Measurements from ENCODE around the gene AMDHD2.

Gene AMDHD2

GRCh38 chr16:2487517-2487842, 32.7 kb upstream of the AMDHD2 start:
- TF ChIP-seq EGR1 (IDR thresholded peaks at IDR 0.05) = no peak
- no peak for TF ChIP-seq CEBPB (IDR thresholded peaks at IDR 0.05)
- TF ChIP-seq USF1 (IDR thresholded peaks at IDR 0.05) = no peak
- no peak for TF ChIP-seq NFIC (IDR thresholded peaks at IDR 0.05)
- no peak for TF ChIP-seq TEAD4 (IDR thresholded peaks at IDR 0.05)
- no peak for TF ChIP-seq REST (IDR thresholded peaks at IDR 0.05; ENCODE audit: low read depth)
- TF ChIP-seq RAD21 (IDR thresholded peaks at IDR 0.05; ENCODE audit: low read depth) = no peak
- no peak for TF ChIP-seq TAF1 (IDR thresholded peaks at IDR 0.05; ENCODE audit: low read depth)
- TF ChIP-seq CREB1 (IDR thresholded peaks at IDR 0.05; ENCODE audit: low read depth) = no peak
- TF ChIP-seq YY1 (IDR thresholded peaks at IDR 0.05; ENCODE audit: low read depth) = no peak
- no peak for TF ChIP-seq FOXM1 (IDR thresholded peaks at IDR 0.05; ENCODE audit: borderline replicate concordance, low read depth)
- TF ChIP-seq MAX (IDR thresholded peaks at IDR 0.05) = no peak
- TF ChIP-seq TCF12 (IDR thresholded peaks at IDR 0.05; ENCODE audit: low read depth) = no peak
- no peak for TF ChIP-seq EP300 (IDR thresholded peaks at IDR 0.05; ENCODE audit: borderline replicate concordance)

GRCh38 chr16:2487903-2488531, 32.2 kb upstream of the AMDHD2 start:
- TF ChIP-seq TAF1 (IDR thresholded peaks at IDR 0.05; ENCODE audit: low read depth) (no peak), USF1 (IDR thresholded peaks at IDR 0.05) (no peak), EGR1 (IDR thresholded peaks at IDR 0.05) (no peak), NFIC (IDR thresholded peaks at IDR 0.05) (no peak), CREB1 (IDR thresholded peaks at IDR 0.05; ENCODE audit: low read depth) (no peak), MAX (IDR thresholded peaks at IDR 0.05) (no peak), RAD21 (IDR thresholded peaks at IDR 0.05; ENCODE audit: low read depth) (no peak), REST (IDR thresholded peaks at IDR 0.05; ENCODE audit: low read depth) (no peak), TEAD4 (IDR thresholded peaks at IDR 0.05) (no peak), YY1 (IDR thresholded peaks at IDR 0.05; ENCODE audit: low read depth) (no peak), EP300 (IDR thresholded peaks at IDR 0.05; ENCODE audit: borderline replicate concordance) (no peak), FOXM1 (IDR thresholded peaks at IDR 0.05; ENCODE audit: borderline replicate concordance, low read depth) (no peak), TCF12 (IDR thresholded peaks at IDR 0.05; ENCODE audit: low read depth) (no peak), CEBPB (IDR thresholded peaks at IDR 0.05) (no peak), ZBTB7A (IDR thresholded peaks at IDR 0.05; ENCODE audit: low read depth) (no peak)

DNA sequence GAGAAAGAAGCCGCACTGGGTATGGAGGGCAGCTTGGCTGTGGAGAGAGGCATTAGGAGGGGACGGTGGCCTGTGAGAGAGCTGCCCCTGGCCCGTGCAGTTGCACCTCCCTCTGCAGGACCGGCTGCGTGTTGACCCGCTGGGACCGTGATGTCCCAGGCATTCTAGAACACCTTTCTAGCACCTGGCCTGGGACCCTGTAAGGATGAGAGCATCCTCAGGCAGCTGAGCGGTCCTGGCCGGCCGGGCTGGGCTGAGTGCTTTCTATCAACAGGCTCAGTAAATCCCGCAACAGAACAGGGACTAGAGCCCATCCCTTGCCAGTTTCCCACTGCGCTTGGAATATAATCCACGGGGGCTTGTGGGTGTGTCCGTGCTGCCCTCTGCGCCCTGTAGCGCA, 30.6 kb upstream of the AMDHD2 start:
- TF ChIP-seq TCF12 (IDR thresholded peaks at IDR 0.05; ENCODE audit: low read depth) (no peak), TAF1 (IDR thresholded peaks at IDR 0.05; ENCODE audit: low read depth) (no peak), EGR1 (IDR thresholded peaks at IDR 0.05) (no peak), EP300 (IDR thresholded peaks at IDR 0.05; ENCODE audit: borderline replicate concordance) (no peak)

GRCh38 chr16:2490190-2491105, 29.7 kb upstream of the AMDHD2 start:
- TF ChIP-seq USF1 (IDR thresholded peaks at IDR 0.05) (no peak), FOXM1 (IDR thresholded peaks at IDR 0.05; ENCODE audit: borderline replicate concordance, low read depth) (no peak), ZBTB7A (IDR thresholded peaks at IDR 0.05; ENCODE audit: low read depth) (no peak), YY1 (IDR thresholded peaks at IDR 0.05; ENCODE audit: low read depth) (no peak), TEAD4 (IDR thresholded peaks at IDR 0.05) (no peak)

GRCh38 chr16:2492292-2492691, 27.9 kb upstream of the AMDHD2 start:
- TF ChIP-seq CREB1 (IDR thresholded peaks at IDR 0.05; ENCODE audit: low read depth) (no peak), TEAD4 (IDR thresholded peaks at IDR 0.05) (no peak), ZBTB7A (IDR thresholded peaks at IDR 0.05; ENCODE audit: low read depth) (no peak), TCF12 (IDR thresholded peaks at IDR 0.05; ENCODE audit: low read depth) (no peak), REST (IDR thresholded peaks at IDR 0.05; ENCODE audit: low read depth) (no peak)
